Epithelial cell of esophagus (primary cell): ENCODE results near the gene EEFSEC.

Source experiments
- DNase-seq: peaks from one replicate; pipeline ENCODE4 v3.0.0; 2010; ENCODE audit warnings: low read depth
- H3K4me3 ChIP-seq: 2 replicates; pipeline ENCODE4 v1.5.1; 2011; ENCODE audit warnings: mild to moderate bottlenecking, low read length, control low read depth
- CTCF ChIP-seq: IDR thresholded peaks from 2 replicates; pipeline ENCODE4 v1.5.1; 2011; ENCODE audit warnings: low read depth, mild to moderate bottlenecking, low read length, control low read depth, inconsistent platforms; ENCODE audit not compliant: insufficient read depth; ENCODE audit errors: missing control alignments

EEFSEC gene

GRCh38 chr3:128190501-128190900, 37.2 kb downstream of the EEFSEC start:
- peak; percentile 67 for DNase-seq
- no peak for TF ChIP-seq CTCF
- no peak overlapping the region for H3K4me3 ChIP-seq

- TF ChIP-seq CTCF: no peak
- H3K4me3 ChIP-seq: no peak overlapping the region
- DNase-seq: no peak
Observed at GRCh38 chr3:128192131-128192530, 38.9 kb downstream of the EEFSEC start.

GRCh38 chr3:128193168-128193567, 39.9 kb downstream of the EEFSEC start:
- H3K4me3 ChIP-seq: no peak overlapping the region
- no peak for DNase-seq
- no peak for TF ChIP-seq CTCF

GRCh38 chr3:128194843-128195242, 41.6 kb downstream of the EEFSEC start:
- no peak for TF ChIP-seq CTCF
- H3K4me3 ChIP-seq: no peak overlapping the region
- no peak for DNase-seq

- no peak for TF ChIP-seq CTCF
- H3K4me3 ChIP-seq: no peak overlapping the region
- DNase-seq: no peak
Observed at GRCh38 chr3:128195369-128195768, 42.1 kb downstream of the EEFSEC start.

- no peak for TF ChIP-seq CTCF
- no peak for DNase-seq
- H3K4me3 ChIP-seq: no peak overlapping the region
Observed at GRCh38 chr3:128195802-128196201, 42.5 kb downstream of the EEFSEC start.

GRCh38 chr3:128196647-128197046, 43.4 kb downstream of the EEFSEC start:
- TF ChIP-seq CTCF: no peak

More at GRCh38 chr3:128196647-128197046, 43.4 kb downstream of the EEFSEC start:
- no peak overlapping the region for H3K4me3 ChIP-seq
- DNase-seq: no peak
